Subcutaneous abdominal adipose tissue (tissue), 5 donors: Measurements from ENCODE around the gene CTDNEP1.
A peak's percentile ranks its signal among the peaks of the same experiment; 100 is the strongest.

Source experiments
- H3K27ac ChIP-seq: one replicate; pipeline ENCODE4 v1.7.0; 2013; ENCODE audit warnings: low read depth, mild to moderate bottlenecking, inconsistent platforms, low read length, moderate library complexity
- H3K27me3 ChIP-seq, 5 donors: one replicate each; pipeline ENCODE4 v1.7.0; 2013; ENCODE audit warnings: low read length in 5 of 5, inconsistent platforms in 1 of 5; ENCODE audit not compliant: control insufficient read depth in 5 of 5, insufficient read depth in 4 of 5
- H3K36me3 ChIP-seq, 5 donors: one replicate each; pipeline ENCODE4 v1.7.0; 2013; ENCODE audit warnings: low read length in 5 of 5; ENCODE audit not compliant: control insufficient read depth in 5 of 5, insufficient read depth in 5 of 5
- H3K4me1 ChIP-seq, 5 donors: one replicate each; pipeline ENCODE4 v1.7.0; 2013; ENCODE audit warnings: low read length in 5 of 5, mild to moderate bottlenecking in 3 of 5, moderate library complexity in 1 of 5; ENCODE audit not compliant: control insufficient read depth in 5 of 5, insufficient read depth in 5 of 5
- H3K4me3 ChIP-seq, 5 donors: one replicate each; pipeline ENCODE4 v1.7.0; 2013; ENCODE audit warnings: low read length in 5 of 5, low read depth in 1 of 5
- H3K9ac ChIP-seq, 5 donors: one replicate each; pipeline ENCODE4 v1.7.0; 2013; ENCODE audit warnings: low read length in 5 of 5, mild to moderate bottlenecking in 4 of 5, moderate library complexity in 3 of 5
- H3K9me3 ChIP-seq, 5 donors: one replicate each; pipeline ENCODE4 v1.7.0; 2013; ENCODE audit warnings: low read length in 5 of 5; ENCODE audit not compliant: control insufficient read depth in 5 of 5
- donor health status: healthy.
- donor health status: healthy.
- donor health status: healthy.
- donor health status: healthy.
- donor health status: healthy.

CTDNEP1 gene

GRCh38 chr17:7223375-7223774 lies 28.2 kb downstream of the CTDNEP1 start:
- peaks cover 3 to 73% (median 71%) of the 10 kb centered on the region in 5 donors for H3K36me3 ChIP-seq
- H3K9ac ChIP-seq, result no peak overlapping the region
- peaks cover 0 to 4% (median 0%) of the 10 kb centered on the region in 5 donors for H3K27me3 ChIP-seq
- no peak overlapping the region for H3K27ac ChIP-seq
- peaks cover 12 to 60% (median 46%) of the 10 kb centered on the region in 5 donors for H3K4me1 ChIP-seq
- no peak overlapping the region for H3K4me3 ChIP-seq
- H3K9me3 ChIP-seq, result no peaks in the 10 kb centered on the region

GRCh38 chr17:7222972-7223292 lies 28.6 kb downstream of the CTDNEP1 start:
- no peak overlapping the region for H3K4me3 ChIP-seq
- no peak overlapping the region for H3K9ac ChIP-seq
- peaks cover 12 to 64% (median 51%) of the 10 kb centered on the region in 5 donors for H3K4me1 ChIP-seq
- H3K36me3 ChIP-seq, result peaks cover 0 to 68% (median 67%) of the 10 kb centered on the region in 5 donors
- H3K9me3 ChIP-seq, result no peaks in the 10 kb centered on the region
- peaks cover 0 to 4% (median 0%) of the 10 kb centered on the region in 5 donors for H3K27me3 ChIP-seq
- H3K27ac ChIP-seq, result no peak overlapping the region

GRCh38 chr17:7222093-7222971 lies 29.2 kb downstream of the CTDNEP1 start:
- H3K9ac ChIP-seq, result peak overlapping the region in 2 of 5 donors; percentile 4
- peak overlapping the region; percentile 98 for H3K27ac ChIP-seq
- H3K27me3 ChIP-seq, result peaks cover 0 to 4% (median 0%) of the 10 kb centered on the region in 5 donors
- peaks cover 12 to 69% (median 55%) of the 10 kb centered on the region in 5 donors for H3K4me1 ChIP-seq
- H3K36me3 ChIP-seq, result peaks cover 0 to 62% (median 62%) of the 10 kb centered on the region in 5 donors
- no peaks in the 10 kb centered on the region for H3K9me3 ChIP-seq
- no peak overlapping the region for H3K4me3 ChIP-seq

- Histone ChIP-seq H3K4me1 (peaks cover 12 to 72% (median 58%) of the 10 kb centered on the region in 5 donors), H3K9me3 (no peaks in the 10 kb centered on the region), H3K36me3 (peaks cover 0 to 54% (median 54%) of the 10 kb centered on the region in 5 donors), H3K27ac (peak overlapping the region; percentile 98), H3K4me3 (peak overlapping the region in 3 of 5 donors; percentile 79 to 91 (median 89)), H3K9ac (peak overlapping the region in 3 of 5 donors; percentile 4 to 98 (median 96)), H3K27me3 (peaks cover 0 to 9% (median 0%) of the 10 kb centered on the region in 5 donors)
These were observed 30.0 kb downstream of the CTDNEP1 start for GRCh38 chr17:7221278-7222092.

GRCh38 chr17:7220593-7221277 lies 30.8 kb downstream of the CTDNEP1 start:
- H3K4me1 ChIP-seq, result peaks cover 12 to 79% (median 63%) of the 10 kb centered on the region in 5 donors

GRCh38 chr17:7219812-7220592 lies 31.5 kb downstream of the CTDNEP1 start, which contains the start of the genes ACADVL and DLG4:
TSS of gene ACADVL (plus strand) at chr17:7219938. CDS start at chr17:7219985, 47 bp downstream.
TSS of gene DLG4 (minus strand) at chr17:7219836.
- peak within 1 kb of the TSS; percentile 98 for H3K27ac ChIP-seq
- peaks cover 0 to 9% (median 4%) of the 10 kb centered on the region in 5 donors for H3K27me3 ChIP-seq
- H3K4me1 ChIP-seq, result peaks cover 12 to 85% (median 68%) of the 10 kb centered on the region in 5 donors
- peaks cover 0 to 40% (median 39%) of the 10 kb centered on the region in 5 donors for H3K36me3 ChIP-seq
- peak within 1 kb of the TSS; percentile 79 to 94 (median 89) for H3K4me3 ChIP-seq
- no peaks in the 10 kb centered on the region for H3K9me3 ChIP-seq
- H3K9ac ChIP-seq, result peak within 1 kb of the TSS; percentile 93 to 99 (median 98)

More at GRCh38 chr17:7220593-7221277, 30.8 kb downstream of the CTDNEP1 start:
- Histone ChIP-seq H3K27ac (peak overlapping the region; percentile 98), H3K4me3 (peak overlapping the region; percentile 79 to 94 (median 89)), H3K36me3 (peaks cover 0 to 46% (median 46%) of the 10 kb centered on the region in 5 donors), H3K27me3 (peaks cover 0 to 9% (median 4%) of the 10 kb centered on the region in 5 donors), H3K9ac (peak overlapping the region; percentile 93 to 99 (median 98)), H3K9me3 (no peaks in the 10 kb centered on the region)

- no peaks in the 10 kb centered on the region for H3K9me3 ChIP-seq
- H3K27ac ChIP-seq, result peak overlapping the region; percentile 98
- H3K4me1 ChIP-seq, result peaks cover 12 to 88% (median 75%) of the 10 kb centered on the region in 5 donors
- H3K4me3 ChIP-seq, result peak overlapping the region; percentile 76 to 94 (median 83)
- H3K36me3 ChIP-seq, result peaks cover 0 to 34% (median 33%) of the 10 kb centered on the region in 5 donors
- peak overlapping the region; percentile 12 to 99 (median 96) for H3K9ac ChIP-seq
- H3K27me3 ChIP-seq, result peaks cover 0 to 9% (median 4%) of the 10 kb centered on the region in 5 donors
These were observed 32.2 kb downstream of the CTDNEP1 start for GRCh38 chr17:7219229-7219811.

GRCh38 chr17:7218758-7219157 lies 32.8 kb downstream of the CTDNEP1 start:
- Histone ChIP-seq H3K9ac (peak overlapping the region in 1 of 5 donors; percentile 98), H3K4me3 (no peak overlapping the region), H3K27ac (peak overlapping the region; percentile 98), H3K4me1 (peaks cover 13 to 88% (median 76%) of the 10 kb centered on the region in 5 donors), H3K9me3 (no peaks in the 10 kb centered on the region), H3K27me3 (peaks cover 0 to 9% (median 4%) of the 10 kb centered on the region in 5 donors), H3K36me3 (peaks cover 0 to 28% (median 27%) of the 10 kb centered on the region in 5 donors)
